HG03196 (cell line): ENCODE measurements around the gene OXCT1.
"Not testable (repeated sequence)": the region's sequence is repeated elsewhere in the genome, so short reads cannot be mapped to it uniquely, and the experiment has no call there.

ENCODE experiments used
- ATAC-seq: cut with Tn5 transposase; IDR thresholded peaks from one replicate; pipeline ENCODE4 v1.9.1; 2021; ENCODE audit not compliant: unreplicated experiment

The OXCT1 gene

DNA sequence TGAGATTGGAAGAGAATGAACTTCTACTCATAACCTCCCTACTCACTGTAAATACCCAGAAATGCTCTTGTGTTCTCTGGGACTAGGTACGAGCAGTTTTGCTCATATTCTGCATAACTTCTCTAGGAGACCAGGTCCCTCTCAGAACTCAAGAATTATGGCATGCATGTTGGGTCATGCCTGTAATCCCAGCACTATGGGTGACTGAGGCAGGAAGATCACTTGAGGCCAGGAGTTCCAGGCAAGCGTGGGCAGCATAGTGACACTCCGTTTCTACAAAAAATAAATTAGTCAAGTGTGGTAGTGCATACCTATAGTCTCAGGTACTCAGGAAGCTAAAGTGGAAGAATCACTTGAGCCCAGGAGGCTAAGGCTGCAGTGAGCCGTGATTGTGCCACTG lies 141.9 kb downstream of the OXCT1 start:
- ATAC-seq, result no peak

DNA sequence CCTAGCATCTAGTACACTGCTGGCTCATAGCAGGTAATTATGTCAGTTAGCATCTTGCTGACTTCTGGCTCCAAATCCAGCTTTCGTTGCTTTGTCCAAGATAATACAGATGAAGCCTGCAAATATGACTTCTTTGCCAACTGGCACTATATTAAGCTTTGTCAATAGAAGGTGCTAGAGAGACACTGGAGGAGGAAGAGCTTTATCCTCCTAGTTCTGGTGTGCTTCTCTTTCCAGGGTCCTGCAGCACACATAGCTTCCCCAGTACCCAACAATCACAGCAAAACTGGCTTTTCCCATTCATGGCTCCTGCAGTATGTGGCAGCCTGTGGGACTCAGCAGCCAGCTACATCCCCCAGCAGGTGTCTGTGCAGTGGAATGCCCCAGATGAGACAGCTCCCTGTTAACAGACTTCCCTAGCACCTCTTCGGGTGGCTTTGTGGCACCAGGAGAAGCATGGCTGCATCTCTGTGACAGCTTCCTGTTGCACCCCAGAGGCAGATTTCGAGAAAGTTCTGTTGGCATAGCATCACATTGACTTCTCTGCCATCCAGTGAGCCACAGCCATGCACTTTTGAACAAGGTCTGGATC lies 147.8 kb downstream of the OXCT1 start:
- no peak for ATAC-seq

DNA sequence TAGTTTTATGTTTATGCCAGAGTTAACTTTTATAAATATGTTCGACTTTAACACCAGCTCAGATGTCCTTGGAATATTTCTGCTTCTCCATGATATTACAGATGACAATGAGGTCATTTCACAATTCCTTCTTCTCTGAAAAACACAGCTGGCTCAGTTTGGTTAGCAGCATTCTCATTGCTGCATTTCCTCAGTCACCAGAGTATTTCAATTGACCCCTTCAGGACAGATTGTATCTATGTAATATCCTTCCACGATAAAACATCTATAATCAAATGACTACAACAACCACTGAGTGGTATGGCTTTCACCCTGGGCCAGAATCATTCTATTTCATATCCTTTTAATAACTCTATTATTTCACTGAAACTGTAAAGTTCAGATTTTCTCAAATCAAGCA lies 148.7 kb downstream of the OXCT1 start:
- no peak for ATAC-seq

DNA sequence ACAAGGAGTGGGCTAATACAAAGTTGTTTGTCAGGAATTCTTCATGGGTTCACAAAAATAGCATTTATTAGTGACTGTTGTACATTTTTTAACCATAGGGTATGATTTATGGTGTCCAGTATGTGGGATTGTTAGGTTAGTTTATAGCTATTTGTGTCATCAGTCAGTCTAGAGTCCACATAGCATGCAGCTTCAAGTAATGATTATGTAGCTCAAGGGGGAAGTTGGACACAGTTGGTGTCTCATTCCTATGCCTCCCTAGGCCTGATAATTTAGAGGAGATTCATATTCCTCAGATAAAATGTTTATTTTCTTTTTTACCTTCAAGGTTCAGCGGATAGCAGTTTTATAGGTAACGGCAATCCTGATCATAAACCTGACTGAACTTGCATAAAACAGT lies 153.8 kb downstream of the OXCT1 start:
- ATAC-seq, result no peak

DNA sequence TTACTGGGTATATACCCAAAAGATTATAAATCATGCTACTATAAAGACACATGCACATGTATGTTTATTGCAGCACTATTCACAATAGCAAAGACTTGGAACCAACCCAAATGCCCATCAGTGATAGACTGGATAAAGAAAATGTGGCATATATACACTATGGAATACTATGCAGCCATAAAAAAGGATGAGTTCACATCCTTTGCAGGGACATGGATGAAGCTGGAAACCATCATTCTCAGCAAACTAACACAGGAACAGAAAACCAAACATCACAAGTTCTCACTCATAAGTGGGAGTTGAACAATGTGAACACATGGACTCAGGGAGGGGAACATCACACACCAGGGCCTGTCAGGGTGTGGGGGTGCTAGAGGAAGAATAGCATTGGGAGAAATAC lies 155.8 kb downstream of the OXCT1 start:
- not testable (repeated sequence) for ATAC-seq

DNA sequence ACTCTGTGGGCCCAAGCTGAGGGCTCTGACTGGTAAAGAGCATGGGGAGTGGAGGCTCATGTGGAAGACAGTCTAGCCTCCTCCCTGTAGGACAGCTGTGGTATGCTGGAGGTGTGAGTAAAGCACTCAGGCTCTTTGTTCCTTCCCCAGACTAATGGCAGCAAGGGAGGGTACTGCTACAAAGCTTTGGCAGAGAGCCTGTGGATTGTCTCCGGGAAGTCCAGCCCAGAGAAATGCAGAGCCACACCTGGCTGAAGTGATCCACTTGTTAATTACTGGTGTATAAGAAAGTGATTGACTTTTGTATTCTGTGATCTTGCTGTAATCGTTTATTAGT lies 161.7 kb downstream of the OXCT1 start:
- ATAC-seq, result no peak

DNA sequence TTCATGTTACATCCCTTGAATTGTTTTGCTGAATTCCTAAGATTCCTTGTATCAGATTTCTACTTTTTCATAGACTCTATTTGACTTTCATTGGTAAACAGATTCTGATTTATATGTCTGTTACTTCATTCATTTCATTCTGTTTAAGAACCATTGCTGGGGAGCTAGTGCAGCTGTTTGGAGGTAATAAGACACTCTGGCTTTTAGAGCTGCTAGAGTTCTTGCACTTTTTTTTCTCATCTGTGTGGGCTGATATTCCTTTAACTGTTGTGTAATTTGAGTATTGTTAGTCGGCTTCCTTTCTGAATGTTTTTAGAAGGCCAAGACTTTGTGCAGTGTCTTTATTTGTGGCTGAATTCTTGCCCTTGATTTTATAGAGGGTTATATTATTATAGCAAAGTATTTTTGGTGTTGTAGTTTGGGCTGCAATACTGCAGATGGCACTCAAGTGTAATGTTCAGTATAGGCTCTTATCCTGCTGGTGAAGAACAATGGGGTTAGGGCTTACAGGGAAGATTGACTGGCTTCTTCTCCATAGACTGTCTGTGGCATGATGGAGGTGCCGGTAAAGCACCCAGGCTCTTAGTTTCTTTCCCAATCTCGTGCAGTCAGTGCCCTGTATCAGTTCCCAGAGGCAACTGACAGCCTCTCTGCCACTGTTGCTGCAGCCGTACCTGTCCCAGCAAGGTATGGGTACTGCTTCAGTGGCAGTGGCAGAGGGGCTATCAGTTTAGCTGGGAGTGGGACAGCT lies 162.2 kb downstream of the OXCT1 start:
- ATAC-seq, result no peak

DNA sequence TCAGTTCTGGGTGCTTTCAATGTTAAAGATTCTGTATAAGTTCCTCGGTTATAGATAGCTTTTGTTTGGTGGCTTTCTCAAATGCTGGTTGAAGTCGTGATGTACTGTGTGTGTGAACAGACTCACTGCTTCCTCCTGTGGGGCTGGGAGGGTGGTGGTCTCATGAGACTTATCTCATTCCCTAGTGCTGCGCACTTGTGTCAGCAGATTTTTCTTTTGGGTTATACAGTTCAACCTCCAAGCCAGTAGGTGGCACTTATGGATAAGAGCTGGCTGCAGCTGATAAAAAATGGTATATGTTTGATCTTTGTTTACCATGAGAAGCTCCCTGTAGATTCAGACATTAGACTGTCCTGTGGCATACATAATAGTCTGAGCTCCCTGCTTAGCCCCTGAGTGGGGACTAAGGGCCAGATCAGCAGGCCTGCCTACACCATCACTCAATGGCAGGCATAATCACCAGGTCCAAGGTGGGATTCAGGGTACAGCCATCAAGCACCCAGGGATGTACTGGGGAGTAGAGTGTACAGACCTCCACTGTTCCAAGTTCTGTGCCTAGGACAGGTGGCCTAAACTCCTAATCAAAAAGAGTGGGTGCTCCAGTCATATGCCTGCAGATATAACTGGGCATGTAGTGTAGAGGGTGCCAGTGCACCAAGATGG lies 174.2 kb downstream of the OXCT1 start:
- peak; percentile 69 for ATAC-seq

DNA sequence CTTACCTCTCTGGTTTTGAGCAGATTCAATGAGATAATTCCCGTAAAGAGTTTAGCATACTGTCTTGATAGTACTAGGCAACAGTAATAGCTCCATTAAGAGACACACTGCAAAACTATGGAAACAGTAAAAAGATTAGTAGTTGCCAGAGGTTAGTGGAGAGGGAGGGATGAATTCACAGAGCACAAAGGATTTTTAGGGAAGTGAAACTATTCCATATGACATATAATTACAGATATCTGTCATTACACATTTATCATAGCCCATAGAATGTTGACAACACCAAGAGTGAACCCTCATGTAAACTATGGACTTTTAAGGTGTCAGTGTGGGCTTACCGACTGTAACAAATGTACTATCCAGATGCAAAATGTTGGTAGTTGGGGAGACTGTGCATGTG lies 183.5 kb downstream of the OXCT1 start:
- no peak for ATAC-seq

DNA sequence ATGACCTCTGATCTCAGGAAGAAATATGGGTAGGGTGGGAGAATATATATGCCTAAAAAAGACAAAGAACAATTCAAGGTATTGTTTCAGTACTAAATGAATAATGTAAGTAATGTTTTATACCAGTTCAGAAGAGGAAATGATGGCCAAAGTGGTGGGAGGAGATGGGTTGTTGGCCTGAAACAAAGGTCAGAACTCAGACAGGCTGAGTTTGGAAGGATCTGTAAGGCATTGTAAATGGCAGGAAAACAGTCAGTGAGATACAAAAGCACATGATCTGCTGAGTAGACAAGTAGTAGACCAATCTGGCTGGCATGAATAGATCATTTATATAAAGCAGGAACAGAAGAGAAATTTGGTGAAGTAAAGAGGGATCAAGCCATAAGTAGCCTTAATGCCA lies 184.0 kb downstream of the OXCT1 start:
- ATAC-seq, result no peak

DNA sequence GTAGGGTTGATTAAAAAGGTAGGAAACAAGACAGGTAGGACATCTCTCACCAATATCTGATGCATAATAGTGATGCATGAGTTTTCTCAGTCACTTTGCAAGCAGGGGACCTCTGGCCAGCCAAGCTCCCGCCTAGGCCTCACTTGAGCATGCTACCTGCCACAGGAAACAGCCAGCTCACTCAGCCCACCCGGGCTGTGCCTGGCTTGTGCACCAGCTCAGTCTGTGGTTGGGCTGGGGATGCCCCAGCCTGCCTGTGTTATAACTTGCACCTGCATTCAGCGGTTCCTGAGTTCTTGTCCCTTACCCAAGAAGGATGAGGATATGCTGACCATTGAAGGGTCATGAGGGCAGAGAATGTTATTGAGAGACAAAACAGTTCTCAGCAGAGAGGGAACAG lies 187.0 kb downstream of the OXCT1 start:
- no peak for ATAC-seq

DNA sequence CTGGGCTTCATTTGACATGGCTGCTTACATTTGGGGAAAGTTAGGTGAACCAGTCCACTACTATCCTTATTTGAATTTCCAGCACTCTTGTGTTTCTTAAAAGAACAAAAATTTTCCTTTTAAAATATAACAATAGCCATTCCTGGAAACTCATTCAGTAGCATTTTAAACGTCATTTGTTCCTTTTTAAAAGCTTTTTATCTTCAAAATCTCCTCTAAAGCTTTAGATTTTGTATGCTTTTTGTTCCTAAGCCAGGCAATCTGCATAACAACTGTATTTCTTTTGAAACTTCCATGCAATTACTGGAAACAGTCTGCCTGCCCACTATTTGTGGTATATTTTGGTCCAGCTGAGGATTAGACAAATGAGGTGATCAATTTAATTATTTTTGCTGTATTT lies 187.6 kb downstream of the OXCT1 start:
- no peak for ATAC-seq

DNA sequence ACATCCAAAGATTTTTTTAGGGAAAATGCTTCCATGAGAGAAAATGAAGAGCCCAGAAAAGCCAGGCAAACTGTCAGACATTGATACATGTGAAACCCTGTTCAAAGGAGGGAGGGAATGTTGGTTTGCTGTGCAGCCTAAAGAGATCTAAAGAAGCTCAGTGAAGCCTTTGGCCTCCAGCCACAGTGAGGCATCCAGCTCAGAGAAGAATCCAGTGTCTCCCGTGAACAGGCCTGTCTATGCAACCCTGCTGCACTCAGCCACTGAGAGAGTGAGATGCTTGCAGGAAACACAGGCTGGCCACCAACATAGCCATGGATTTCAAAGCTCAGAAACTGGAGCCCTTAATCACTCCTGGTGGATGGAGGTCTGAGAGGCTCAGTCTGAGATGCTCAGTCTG lies 188.4 kb downstream of the OXCT1 start:
- ATAC-seq, result no peak
